GM12873 (cell line): Measurements from ENCODE around the gene DECR2.

ENCODE experiments used
- TF ChIP-seq, protein P1 (sequence below): IDR thresholded peaks from 2 replicates; pipeline ENCODE4 v1.5.1; 2012; ENCODE audit warnings: low read depth, mild to moderate bottlenecking, moderate library complexity, low read length, control low read depth; ENCODE audit not compliant: insufficient read depth; ENCODE audit errors: missing control alignments

DECR2 gene

DNA sequence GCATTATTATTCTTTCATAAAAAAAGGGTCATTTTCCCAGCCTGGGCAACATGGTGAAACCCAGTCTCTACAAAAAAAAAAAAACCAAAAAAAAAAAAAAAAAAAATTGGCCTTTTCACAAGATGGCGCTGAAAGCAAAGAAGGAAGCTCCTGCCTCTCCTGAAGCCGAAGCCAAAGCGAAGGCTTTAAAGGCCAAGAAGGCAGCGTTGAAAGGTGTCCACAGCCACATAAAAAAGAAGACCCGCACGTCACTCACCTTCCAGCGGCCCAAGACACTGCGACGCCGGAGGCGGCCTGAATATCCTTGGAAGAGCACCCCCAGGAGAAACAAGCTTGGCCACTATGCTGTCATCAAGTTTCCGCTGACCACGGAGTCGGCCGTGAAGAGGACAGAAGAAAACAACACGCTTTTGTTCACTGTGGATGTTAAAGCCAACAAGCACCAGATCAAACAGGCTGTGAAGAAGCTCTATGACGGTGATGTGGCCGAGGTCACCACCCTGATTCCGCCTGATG, 15.0 kb upstream of the DECR2 start:
- TF ChIP-seq, protein P1, sequence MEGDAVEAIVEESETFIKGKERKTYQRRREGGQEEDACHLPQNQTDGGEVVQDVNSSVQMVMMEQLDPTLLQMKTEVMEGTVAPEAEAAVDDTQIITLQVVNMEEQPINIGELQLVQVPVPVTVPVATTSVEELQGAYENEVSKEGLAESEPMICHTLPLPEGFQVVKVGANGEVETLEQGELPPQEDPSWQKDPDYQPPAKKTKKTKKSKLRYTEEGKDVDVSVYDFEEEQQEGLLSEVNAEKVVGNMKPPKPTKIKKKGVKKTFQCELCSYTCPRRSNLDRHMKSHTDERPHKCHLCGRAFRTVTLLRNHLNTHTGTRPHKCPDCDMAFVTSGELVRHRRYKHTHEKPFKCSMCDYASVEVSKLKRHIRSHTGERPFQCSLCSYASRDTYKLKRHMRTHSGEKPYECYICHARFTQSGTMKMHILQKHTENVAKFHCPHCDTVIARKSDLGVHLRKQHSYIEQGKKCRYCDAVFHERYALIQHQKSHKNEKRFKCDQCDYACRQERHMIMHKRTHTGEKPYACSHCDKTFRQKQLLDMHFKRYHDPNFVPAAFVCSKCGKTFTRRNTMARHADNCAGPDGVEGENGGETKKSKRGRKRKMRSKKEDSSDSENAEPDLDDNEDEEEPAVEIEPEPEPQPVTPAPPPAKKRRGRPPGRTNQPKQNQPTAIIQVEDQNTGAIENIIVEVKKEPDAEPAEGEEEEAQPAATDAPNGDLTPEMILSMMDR: no peak

DNA sequence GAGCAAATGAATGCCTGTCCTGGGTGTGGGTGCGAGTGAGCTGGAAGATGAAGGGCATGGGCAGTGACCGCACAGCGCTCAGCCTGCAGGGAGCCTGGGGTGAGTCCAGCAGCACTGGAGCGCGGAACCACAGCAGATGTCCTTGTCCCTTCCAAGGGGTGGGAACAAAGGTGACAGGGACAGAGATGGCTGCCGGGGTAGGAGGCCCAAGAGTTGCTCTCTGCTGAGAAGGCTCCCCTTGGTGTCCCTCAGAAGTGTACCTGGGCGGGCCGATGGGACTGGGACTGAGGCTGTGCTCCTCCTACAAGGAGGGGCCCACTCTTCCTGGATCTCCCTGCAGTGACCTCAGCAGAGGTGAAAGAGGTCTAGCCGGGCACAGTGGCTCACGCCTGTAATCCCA, 12.3 kb upstream of the DECR2 start:
- TF ChIP-seq, protein P1: no peak

DNA sequence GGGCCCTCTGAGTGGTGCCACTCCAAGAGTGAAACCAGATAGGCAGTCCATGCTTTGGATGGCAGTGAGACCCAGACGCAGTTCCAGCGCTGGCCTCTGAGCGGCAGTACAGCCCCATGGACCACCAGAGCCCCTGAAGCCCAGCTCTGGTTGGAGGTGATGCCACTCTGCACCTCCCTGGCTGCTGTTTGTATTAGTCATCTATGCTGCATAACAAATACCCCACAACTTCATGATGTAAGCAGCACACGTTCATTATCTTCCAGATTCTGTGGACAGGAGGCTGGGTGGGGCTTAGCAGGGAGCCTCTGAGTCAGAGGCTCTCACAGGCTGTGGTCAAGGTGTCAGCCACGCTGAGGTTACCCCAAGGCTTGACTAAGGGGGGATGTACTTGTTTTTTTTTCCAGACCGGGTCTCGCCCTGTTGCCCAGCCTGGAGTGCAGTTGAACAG, 9.8 kb upstream of the DECR2 start:
- TF ChIP-seq, protein P1: peak; percentile 99

DNA sequence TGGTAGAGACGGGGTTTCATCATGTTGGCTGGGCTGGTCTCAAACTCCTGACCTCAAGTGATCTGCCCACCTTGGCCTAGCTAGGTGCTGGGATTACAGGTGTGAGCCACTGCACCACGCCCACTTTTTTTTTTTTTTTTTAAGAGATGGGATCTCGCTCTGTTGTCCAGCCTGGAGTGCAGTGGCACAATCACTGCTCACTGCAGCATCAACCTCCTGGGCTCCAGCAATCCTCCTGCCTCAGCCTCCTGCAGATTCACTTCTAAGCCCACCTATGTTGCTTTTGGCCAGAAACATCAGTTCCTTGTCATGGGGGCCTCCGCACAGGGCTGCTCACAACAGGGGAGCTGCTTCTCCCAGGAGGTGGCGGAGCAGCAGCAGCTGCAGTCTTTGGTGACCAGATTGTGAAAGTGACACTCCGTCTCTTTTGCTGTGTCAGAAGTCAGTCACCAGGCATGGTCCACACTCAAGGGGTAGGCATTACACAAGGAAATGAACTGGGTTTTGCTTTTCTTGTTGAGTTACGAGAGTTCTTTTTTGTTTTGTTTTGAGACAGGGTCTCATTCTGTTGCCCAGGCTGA, 9.1 kb upstream of the DECR2 start:
- TF ChIP-seq, protein P1: no peak

DNA sequence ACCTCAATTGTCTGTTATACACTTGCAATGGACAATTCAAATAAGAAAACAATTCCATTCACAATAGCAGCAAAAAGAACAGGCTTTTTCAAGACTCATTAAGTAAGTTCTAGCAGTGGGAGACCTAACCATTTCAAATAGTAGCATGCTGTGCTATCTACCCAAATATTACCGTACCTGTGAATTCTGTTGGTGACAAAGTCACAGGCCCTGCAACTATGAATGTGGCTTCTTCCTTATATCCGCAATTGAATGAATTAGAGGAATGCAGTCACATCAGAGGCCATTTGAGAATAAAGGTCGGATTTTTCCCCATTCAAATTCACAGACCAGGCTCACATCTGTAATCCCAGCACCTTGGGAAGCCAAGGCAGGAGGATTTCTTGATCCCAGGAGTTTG, 5.5 kb upstream of the DECR2 start:
- TF ChIP-seq, protein P1: no peak

DNA sequence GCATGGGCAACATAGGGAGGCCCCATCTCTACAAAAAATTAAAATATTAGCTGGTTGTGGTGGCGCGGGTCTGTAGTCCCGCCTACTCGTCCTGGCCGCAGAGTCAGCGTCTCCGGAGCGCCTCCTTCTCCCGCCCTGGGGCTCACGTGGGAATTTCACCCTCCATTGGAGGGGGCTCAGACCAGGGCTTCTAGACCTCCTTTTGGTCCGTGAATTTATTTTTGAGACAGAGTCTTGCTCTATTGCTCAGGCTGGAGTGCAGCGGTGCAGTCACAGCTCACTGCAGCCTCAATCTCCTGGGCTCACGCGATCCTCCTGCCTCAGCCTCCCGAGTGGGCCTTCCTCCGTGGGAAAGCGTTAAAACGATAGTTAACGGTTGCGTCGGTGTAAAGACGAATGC, 5.1 kb upstream of the DECR2 start:
- TF ChIP-seq, protein P1: no peak

DNA sequence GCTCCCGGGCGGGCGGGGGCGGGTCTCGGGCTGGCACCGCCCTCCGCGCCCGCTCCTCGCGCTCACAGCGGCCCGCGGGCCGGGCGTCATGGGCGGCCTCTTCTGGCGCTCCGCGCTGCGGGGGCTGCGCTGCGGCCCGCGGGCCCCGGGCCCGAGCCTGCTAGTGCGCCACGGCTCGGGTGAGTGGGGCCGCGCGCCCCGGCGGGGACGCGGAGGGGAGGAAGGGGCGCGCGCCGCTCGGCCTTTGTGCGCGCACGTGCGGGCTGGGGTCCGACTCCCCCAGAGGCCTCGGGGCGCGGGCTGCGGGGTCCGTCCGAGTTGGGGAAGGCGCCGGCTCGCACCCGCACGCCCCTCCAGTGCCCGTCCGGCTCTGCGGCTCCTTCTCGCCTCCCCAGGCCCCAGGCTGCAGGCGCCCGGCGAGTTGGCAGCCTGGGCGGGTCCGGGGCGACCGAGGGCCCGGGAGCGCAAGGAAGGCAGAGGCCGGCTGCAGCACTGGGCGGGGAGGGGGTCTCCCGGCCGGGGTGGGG, 4.5 kb upstream of the DECR2 start, which contains the start of gene NME4:
NME4 (plus strand) TSS at position 65 of the 527 bp plus-strand sequence; CDS start at position 89, 24 bp downstream.
- TF ChIP-seq, protein P1: no peak
